Measurements from ENCODE around the gene ADCY2.

Gene ADCY2

GRCh38 chr5:7776442-7776841 lies 380.5 kb downstream of the ADCY2 start:
- Histone ChIP-seq H3K27me3 (replicated peaks) (no peaks in the 10 kb centered on the region), H3K27ac (no peak overlapping the region), H3K36me3 (replicated peaks) (no peaks in the 10 kb centered on the region), H3K4me3 (ENCODE audit: low read depth, low read length) (no peak overlapping the region)
- no peak for TF ChIP-seq CTCF (IDR thresholded peaks at IDR 0.05; ENCODE audit: low read depth, low read length, missing control alignments)
- DNase-seq, result no peak
- in situ Hi-C loops (cut with HindIII; ENCODE audit: low pct_ligation_motif_present, low sequenced_read_pairs), result no loop called here

- H3K27me3 ChIP-seq (replicated peaks), result no peaks in the 10 kb centered on the region
- in situ Hi-C loops (cut with HindIII; ENCODE audit: low pct_ligation_motif_present, low sequenced_read_pairs), result no loop called here
Observed at GRCh38 chr5:7779019-7780005, 383.4 kb downstream of the ADCY2 start.

GRCh38 chr5:7781899-7782298 lies 386.0 kb downstream of the ADCY2 start:
- in situ Hi-C loops (cut with HindIII; ENCODE audit: low pct_ligation_motif_present, low sequenced_read_pairs), result no loop called here
- no peak for TF ChIP-seq CTCF (IDR thresholded peaks at IDR 0.05; ENCODE audit: low read depth, low read length, missing control alignments)
- DNase-seq, result no peak
- no peak overlapping the region for H3K27ac ChIP-seq
- H3K4me3 ChIP-seq (ENCODE audit: low read depth, low read length), result no peak overlapping the region
- H3K27me3 ChIP-seq (replicated peaks), result no peaks in the 10 kb centered on the region
- H3K36me3 ChIP-seq (replicated peaks), result no peaks in the 10 kb centered on the region

More at GRCh38 chr5:7779019-7780005, 383.4 kb downstream of the ADCY2 start:
- Histone ChIP-seq H3K27ac (no peak overlapping the region), H3K4me3 (ENCODE audit: low read depth, low read length) (no peak overlapping the region), H3K36me3 (replicated peaks) (no peaks in the 10 kb centered on the region)
- DNase-seq, result no peak
- no peak for TF ChIP-seq CTCF (IDR thresholded peaks at IDR 0.05; ENCODE audit: low read depth, low read length, missing control alignments)

- in situ Hi-C loops (cut with HindIII; ENCODE audit: low pct_ligation_motif_present, low sequenced_read_pairs), result no loop called here
- H3K27me3 ChIP-seq (replicated peaks), result no peaks in the 10 kb centered on the region
- no peaks in the 10 kb centered on the region for H3K36me3 ChIP-seq (replicated peaks)
Observed at GRCh38 chr5:7784683-7785380, 388.9 kb downstream of the ADCY2 start.

GRCh38 chr5:7787770-7788169 lies 391.8 kb downstream of the ADCY2 start:
- TF ChIP-seq CTCF (IDR thresholded peaks at IDR 0.05; ENCODE audit: low read depth, low read length, missing control alignments), result no peak
- no peaks in the 10 kb centered on the region for H3K27me3 ChIP-seq (replicated peaks)
- no peak for DNase-seq
- H3K27ac ChIP-seq, result no peak overlapping the region
- no peaks in the 10 kb centered on the region for H3K36me3 ChIP-seq (replicated peaks)
- H3K4me3 ChIP-seq (ENCODE audit: low read depth, low read length), result no peak overlapping the region
- in situ Hi-C loops (cut with HindIII; ENCODE audit: low pct_ligation_motif_present, low sequenced_read_pairs), result no loop called here

More at GRCh38 chr5:7784683-7785380, 388.9 kb downstream of the ADCY2 start:
- Histone ChIP-seq H3K27ac (no peak overlapping the region), H3K4me3 (ENCODE audit: low read depth, low read length) (no peak overlapping the region)
- TF ChIP-seq CTCF (IDR thresholded peaks at IDR 0.05; ENCODE audit: low read depth, low read length, missing control alignments), result no peak
- no peak for DNase-seq

All from brain microvascular endothelial cell (primary cell).